ENCODE results near the gene PARD3.

Gene PARD3

DNA sequence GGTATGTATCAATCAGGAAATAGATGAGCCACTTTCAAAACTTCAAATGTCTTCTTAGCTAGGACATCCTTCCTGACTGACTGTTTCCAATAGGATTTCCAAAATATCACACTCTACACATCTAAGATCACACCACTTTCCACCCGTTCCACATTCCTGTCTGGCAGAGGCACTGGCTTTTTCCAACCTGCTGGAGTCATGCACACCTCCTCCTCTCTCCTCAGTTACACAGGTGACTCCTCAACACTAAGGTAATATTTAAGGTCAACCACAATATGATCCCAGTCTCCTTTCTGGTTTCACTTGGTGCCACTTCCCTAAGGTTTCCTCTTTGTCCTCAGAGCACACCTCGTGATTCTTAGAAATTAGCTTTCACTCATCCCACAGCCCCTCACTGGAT lies 196.5 kb downstream of the PARD3 start:
- DNase-seq (ENCODE audit: low spot score), result no peak

DNA sequence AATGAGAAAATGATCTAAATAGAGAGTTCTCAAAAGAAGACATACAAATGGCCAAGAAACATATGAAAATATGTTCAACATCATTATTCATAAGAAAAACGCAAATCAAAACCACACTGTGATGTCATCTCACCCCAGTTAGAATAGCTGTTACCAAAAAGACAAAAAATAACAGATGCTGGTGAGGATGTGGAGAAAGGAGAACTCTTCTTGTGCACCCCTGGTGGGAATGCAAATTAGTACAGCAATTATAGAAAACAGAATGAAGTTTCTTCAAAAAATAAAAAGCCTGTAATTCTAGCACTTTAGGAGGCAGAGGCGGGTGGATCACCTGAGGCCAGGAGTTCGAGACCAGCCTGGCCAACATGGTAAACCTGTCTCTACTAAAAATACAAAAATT lies 199.3 kb downstream of the PARD3 start:
- no peak for DNase-seq (ENCODE audit: low spot score)

- no peak for DNase-seq (ENCODE audit: low spot score)
Measured at GRCh38 chr10:34613491-34613890, 201.6 kb downstream of the PARD3 start.

DNA sequence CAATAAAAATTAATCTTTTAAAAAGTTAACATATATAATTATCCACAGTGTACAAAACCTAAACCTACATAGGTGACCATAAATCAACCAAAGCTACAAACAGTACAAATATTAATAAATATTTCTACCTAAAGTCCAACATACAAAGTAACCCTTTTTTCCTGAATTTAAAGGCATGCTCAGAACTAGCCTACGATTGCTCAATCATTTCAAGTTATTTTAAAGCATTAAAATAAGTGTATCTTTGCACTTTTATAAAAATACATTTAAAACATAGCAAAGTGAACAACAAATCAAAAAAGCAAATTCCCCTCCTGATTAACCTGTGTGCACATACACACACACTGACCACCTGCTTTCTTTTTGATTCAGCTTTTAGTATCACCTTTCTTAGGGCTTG lies 202.2 kb downstream of the PARD3 start:
- no peak for DNase-seq (ENCODE audit: low spot score)

DNA sequence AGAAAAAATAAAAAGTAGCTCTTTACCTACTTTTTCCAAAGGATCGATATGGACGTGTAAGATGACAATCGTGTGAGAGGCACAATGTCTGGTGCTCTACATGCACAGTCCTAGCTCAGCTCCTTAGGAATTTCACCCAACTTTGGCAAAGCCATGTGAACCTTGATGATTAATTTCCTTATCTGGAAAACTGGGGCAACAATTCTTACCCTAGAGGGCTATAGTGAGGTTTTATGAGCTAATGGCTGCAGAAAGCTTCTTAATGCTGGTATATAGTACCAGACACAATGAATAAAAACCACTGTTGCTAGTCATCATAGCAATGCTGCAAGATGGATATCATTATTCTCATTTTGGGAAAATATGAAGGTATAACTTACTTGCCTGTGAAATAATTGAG lies 202.7 kb downstream of the PARD3 start:
- no peak for DNase-seq (ENCODE audit: low spot score)

DNA sequence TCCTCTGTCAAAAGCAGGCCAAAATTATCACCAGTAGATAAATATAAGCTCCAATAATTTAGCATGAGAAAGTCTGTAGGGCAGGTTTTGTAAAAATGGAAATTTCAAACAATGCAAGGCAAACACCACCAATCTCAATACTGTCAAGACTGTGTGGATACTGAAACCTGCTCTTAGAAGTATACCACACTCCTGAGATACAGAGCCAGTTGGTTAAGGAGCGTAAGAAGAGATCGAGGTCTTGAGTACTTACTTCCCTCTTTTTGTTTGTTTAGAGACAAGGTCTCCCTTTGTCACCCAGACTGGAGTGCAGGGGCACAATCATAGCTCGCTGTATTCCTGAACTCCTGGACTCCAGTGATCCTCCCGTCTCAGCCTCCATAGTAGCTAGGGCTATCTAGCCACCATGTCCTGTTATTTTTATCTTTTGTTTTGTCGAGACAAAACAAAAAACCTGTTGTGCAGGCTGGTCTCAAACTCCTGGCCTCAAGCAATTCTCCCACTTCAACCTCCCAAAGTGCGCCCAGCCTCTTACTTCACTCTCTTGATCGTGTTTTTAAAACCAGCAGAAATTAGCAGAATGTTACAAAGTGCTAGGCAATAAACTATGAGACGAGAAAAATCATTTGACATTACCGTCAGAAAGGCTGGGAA lies 205.7 kb downstream of the PARD3 start:
- no peak for DNase-seq (ENCODE audit: low spot score)

- no peak for DNase-seq (ENCODE audit: low spot score)
Measured at GRCh38 chr10:34607894-34608293, 207.2 kb downstream of the PARD3 start.

DNA sequence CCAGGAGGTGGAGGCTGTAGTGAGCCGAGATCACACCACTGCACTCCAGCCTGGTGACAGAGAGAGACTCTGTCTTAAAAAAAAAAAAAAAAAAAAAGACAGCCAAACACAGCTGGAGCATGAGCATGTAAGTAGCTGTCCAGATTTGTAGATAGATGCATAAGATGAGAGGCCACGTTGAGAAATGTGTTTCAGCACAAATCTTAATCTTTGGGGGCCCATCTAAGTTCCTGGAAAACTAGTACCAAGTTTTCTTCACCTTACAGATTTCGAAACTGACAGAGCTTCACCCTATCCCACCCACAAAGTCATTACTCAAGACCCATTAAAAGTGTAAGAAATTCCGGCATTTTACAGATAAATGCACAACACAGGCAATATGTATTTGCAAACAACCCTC lies 208.2 kb downstream of the PARD3 start:
- no peak for DNase-seq (ENCODE audit: low spot score)

DNA sequence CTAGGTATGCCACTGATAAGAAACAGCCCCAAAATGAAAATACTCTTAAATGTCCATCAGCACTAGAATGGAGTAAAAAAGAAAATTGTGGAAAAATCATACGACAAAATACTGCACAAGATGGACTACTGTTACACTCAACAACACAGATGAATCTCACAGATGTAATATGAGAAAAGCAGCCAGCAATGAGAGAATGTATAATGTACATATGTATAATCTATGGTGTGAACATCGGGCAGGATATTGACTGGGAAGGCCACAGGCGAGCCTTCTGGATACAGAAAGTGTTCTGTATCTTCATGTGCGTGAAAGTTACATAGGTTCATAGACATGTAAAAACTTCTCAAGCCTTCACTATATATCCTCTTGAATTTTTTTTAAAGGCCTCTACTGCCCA lies 212.6 kb downstream of the PARD3 start:
- no peak for DNase-seq (ENCODE audit: low spot score)

GRCh38 chr10:34601691-34602090 lies 213.4 kb downstream of the PARD3 start:
- DNase-seq (ENCODE audit: low spot score), result no peak

DNA sequence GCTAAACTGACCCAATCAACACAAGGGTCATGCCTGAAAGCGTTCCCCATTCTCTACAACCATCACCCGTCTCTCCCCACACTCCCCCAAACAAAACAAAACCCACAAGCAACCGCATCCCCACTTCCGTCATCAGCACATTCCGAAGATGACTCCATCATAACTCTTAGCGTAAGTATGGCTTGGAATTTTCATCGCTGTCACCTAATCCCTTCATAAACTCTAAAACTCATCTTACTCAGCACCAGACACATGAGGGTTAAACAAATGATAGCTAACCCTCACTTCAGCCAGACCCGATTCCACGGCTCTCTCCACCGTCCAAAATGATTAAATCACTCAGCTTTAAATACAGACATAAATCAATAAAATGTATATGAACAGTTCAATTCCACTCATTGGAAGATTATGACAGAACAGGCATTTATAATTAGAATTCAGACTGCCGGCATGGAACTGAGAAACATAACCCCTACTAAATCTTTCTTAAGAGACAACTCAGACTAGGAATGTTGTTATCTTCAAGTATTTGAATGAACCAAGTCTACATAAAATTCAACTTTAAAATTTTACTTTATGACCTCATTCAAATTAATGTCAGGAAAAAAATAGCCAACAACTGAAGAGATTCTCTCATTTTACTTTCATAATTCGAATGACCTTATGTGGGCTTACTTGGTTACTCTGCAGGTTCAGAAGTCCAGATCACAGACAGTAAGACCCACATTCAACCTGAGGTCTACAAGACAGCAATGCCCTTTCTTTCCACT lies 215.9 kb downstream of the PARD3 start:
- DNase-seq (ENCODE audit: low spot score), result no peak

- no peak for DNase-seq (ENCODE audit: low spot score)
Measured at GRCh38 chr10:34596351-34596750, 218.7 kb downstream of the PARD3 start.

DNA sequence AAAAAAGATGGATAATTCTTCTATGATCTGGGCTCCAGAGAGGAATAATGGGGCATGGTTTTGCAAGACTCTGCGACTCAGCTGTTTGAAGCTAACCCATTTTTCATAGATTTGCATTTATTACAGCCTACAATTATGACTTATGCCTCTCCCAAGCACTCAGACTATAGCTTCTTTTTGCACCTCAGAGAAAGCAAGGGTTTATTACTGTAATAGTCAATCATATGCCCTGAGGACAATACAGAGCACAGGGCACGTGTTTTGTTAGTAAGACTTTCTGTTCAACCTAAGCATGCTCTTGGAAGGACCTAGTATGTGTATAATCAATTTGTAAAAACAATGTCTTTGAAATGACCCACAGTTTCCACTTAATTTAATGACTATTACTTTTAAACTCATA lies 221.2 kb downstream of the PARD3 start:
- DNase-seq (ENCODE audit: low spot score), result no peak

DNA sequence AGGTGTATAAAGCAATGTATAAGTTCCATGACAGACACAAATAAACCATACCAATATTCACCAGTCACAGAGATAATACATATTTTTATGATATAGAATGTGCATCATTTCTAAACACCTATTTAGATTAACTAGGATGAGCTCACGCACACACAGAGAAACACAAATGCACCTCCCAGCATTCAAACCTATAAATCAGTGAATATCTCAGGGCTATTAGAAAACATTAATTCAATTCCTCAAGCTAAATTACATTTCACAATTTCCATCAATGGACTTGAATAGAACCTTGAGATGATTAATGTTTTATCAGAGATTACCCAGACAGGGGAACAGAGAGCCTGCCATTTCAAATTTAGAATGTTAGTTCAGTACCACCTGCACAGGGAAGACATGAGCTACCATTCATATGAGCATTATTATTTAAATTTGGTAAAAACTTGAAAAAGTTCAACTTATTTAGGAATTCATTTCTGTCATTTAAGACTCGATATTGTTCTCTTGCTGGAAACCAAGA lies 221.7 kb downstream of the PARD3 start:
- no peak for DNase-seq (ENCODE audit: low spot score)

DNA sequence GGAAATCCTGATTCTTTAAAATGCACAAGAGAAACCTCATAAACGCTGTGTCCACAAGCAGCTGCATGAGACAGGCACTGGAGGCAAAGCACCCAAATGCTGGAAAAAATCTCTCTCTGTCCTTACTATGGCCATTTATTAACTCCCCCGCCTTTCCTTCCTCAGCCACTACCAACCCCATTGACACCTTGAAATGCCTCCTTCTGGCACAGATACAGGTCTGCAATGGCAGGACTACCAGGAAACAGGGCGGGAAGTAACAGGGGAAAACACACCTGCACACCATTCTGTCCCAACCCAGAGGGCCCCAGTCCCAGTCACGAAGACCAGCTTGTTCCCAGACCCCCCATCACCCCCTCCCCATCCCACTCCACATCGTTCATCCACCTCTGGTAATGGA lies 224.3 kb downstream of the PARD3 start:
- DNase-seq (ENCODE audit: low spot score), result no peak

DNA sequence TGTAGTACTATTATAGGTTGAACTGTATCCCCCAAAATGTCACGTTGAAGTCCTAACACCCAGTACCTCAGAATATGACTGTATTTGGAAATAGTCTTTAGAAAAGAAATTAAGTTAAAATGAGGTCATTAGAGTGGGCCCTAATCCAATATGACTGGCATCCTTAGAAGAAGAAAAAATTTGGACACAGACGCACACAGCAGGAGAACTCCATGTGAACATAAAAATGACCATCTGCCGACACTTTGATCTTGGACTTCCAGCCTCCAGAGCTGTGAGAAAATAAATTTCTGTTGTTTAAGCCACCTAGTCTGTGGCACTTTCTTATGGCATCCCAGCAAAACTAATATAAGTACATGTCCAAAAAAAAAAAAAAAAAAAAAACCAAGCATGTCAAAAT lies 225.8 kb downstream of the PARD3 start:
- no peak for DNase-seq (ENCODE audit: low spot score)

GRCh38 chr10:34587680-34588019 lies 227.4 kb downstream of the PARD3 start:
- no peak for DNase-seq (ENCODE audit: low spot score)

- DNase-seq (ENCODE audit: low spot score), result no peak
Measured at GRCh38 chr10:34587002-34587679, 228.0 kb downstream of the PARD3 start.

GRCh38 chr10:34585422-34586112 lies 229.5 kb downstream of the PARD3 start:
- no peak for DNase-seq (ENCODE audit: low spot score)

DNA sequence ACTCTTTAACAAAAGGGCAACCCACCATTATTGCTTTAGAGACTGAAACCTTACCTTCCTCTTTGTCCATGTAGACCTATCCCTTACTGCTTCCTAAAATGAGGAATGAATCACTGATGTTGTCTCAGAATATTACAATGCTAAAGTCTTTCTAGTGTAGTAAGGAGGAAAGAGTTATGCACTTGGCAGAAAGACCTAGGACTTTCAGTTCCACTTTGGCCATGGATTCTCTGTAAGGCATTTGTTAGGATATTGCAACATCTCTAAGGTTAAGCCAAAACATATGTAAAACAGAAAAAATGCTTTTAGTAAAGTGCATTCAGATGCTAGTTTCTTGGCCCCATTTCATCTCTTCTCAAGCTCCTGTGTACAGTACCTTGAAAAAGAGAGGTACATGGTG lies 230.9 kb downstream of the PARD3 start:
- no peak for DNase-seq (ENCODE audit: low spot score)

DNA sequence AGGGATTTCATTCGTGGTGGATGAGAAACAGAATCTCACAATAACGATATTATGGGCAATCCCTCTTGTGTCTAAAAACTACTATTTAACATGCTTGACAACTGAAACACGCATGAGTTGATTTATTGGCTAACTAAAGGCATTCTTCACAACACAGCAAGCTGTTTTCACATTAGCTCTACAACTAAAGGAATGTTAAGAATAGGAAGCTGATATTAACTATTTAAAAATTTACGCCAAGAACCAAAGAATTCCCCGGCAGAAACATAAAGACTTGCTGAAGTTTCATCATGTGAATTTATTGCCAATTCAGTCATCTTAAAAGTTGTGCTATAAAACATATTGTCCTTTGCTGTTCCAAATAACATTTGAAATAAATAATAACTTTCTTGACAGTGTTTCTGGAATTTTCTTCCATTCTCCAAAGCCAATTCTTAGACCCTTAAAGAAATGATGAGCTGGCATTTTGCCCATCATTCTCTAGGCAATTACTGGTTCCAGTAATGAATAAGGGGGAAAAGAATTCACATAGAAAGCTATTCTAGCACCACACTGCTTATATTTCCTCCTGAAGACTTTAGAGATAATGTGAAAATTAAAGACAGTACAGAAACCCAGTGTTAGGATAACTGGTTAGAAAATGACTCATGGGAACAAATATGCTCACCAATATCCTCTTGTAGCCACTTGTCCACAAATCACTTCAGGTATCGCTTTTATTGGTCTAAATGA lies 233.1 kb downstream of the PARD3 start:
- no peak for DNase-seq (ENCODE audit: low spot score)

DNA sequence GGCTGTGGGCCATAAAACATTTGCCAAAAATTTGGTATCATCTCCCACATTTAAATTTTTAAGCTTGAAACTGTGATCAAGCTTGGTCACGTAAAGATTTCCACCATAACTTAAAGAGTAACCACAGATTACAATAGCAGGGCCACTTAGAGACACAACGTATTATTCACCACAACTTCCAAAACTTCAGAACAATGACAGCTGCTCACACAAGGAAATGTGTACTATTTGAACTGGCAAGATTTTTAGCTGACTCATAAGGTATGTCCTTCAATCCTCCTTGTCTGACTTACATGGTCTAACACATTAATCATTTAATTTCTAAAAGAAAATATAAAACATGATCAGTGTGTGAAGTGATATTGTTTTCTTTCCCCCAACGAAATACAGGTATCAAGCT lies 234.5 kb downstream of the PARD3 start:
- peak; percentile 82 for DNase-seq (ENCODE audit: low spot score)
